ENCODE data around the gene RGS10.

Gene RGS10

DNA sequence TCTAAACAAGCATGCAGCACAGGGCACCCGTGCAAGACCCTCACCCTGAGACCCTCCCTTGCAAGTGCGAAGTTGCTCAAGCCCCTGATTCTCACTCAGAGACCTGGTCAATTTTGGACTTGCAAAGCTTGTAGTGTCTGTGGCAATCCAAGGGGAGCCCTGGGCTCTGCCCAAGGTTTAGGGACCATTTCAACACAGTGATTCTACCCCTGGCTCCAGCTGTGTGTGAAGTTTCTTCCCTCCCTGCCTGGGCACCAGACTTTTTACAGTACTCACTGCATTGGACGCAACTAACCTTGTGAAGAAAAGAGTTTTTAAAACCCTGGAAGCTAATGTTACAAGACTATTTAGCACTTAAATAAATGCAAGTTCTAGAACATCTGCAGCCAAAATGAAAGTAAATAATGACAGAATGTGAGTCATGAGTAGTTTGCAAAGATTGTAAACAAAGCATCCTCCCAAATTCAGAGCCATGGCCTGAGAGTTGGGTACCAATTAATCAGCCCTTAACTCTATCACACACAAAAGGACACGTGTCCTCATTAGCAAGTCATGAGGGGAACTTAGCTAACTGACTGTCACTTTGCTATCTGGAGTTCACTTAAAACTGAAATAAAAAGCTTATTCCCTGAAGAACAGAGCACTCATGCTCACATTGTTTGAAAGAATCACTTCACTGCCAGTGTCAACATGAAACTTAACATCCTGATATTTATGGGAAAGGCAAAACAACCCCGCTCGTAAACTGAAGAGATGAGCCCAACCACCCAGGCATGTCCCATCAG is 48.1 kb downstream of the RGS10 start (continued):
- TF ChIP-seq, protein P1, sequence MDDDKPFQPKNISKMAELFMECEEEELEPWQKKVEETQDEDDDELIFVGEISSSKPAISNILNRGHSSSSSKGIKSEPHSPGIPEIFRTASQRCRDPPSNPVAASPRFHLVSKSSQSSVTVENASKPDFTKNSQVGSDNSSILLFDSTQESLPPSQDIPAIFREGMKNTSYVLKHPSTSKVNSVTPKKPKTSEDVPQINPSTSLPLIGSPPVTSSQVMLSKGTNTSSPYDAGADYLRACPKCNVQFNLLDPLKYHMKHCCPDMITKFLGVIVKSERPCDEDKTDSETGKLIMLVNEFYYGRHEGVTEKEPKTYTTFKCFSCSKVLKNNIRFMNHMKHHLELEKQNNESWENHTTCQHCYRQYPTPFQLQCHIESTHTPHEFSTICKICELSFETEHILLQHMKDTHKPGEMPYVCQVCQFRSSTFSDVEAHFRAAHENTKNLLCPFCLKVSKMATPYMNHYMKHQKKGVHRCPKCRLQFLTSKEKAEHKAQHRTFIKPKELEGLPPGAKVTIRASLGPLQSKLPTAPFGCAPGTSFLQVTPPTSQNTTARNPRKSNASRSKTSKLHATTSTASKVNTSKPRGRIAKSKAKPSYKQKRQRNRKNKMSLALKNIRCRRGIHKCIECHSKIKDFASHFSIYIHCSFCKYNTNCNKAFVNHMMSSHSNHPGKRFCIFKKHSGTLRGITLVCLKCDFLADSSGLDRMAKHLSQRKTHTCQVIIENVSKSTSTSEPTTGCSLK (tag by site-specific recombination; IDR thresholded peaks at IDR 0.05): no peak
- TF ChIP-seq SCRT1 (tag by site-specific recombination; IDR thresholded peaks at IDR 0.05; ENCODE audit: borderline replicate concordance) (no peak), FEZF1 (tag by site-specific recombination; IDR thresholded peaks at IDR 0.05) (peak; percentile 77), ZNF404 (tag by site-specific recombination; IDR thresholded peaks at IDR 0.05) (no peak), ZNF292 (tag by site-specific recombination; IDR thresholded peaks at IDR 0.05; ENCODE audit: borderline replicate concordance, low read depth) (no peak), ZEB2 (tag by site-specific recombination; IDR thresholded peaks at IDR 0.05) (no peak)
- TF ChIP-seq, protein P2, sequence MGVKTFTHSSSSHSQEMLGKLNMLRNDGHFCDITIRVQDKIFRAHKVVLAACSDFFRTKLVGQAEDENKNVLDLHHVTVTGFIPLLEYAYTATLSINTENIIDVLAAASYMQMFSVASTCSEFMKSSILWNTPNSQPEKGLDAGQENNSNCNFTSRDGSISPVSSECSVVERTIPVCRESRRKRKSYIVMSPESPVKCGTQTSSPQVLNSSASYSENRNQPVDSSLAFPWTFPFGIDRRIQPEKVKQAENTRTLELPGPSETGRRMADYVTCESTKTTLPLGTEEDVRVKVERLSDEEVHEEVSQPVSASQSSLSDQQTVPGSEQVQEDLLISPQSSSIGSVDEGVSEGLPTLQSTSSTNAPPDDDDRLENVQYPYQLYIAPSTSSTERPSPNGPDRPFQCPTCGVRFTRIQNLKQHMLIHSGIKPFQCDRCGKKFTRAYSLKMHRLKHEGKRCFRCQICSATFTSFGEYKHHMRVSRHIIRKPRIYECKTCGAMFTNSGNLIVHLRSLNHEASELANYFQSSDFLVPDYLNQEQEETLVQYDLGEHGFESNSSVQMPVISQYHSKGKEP (tag by site-specific recombination; IDR thresholded peaks at IDR 0.05): peak; percentile 29; the same call in 1 of the 2 replicates
- TF ChIP-seq, protein P3, sequence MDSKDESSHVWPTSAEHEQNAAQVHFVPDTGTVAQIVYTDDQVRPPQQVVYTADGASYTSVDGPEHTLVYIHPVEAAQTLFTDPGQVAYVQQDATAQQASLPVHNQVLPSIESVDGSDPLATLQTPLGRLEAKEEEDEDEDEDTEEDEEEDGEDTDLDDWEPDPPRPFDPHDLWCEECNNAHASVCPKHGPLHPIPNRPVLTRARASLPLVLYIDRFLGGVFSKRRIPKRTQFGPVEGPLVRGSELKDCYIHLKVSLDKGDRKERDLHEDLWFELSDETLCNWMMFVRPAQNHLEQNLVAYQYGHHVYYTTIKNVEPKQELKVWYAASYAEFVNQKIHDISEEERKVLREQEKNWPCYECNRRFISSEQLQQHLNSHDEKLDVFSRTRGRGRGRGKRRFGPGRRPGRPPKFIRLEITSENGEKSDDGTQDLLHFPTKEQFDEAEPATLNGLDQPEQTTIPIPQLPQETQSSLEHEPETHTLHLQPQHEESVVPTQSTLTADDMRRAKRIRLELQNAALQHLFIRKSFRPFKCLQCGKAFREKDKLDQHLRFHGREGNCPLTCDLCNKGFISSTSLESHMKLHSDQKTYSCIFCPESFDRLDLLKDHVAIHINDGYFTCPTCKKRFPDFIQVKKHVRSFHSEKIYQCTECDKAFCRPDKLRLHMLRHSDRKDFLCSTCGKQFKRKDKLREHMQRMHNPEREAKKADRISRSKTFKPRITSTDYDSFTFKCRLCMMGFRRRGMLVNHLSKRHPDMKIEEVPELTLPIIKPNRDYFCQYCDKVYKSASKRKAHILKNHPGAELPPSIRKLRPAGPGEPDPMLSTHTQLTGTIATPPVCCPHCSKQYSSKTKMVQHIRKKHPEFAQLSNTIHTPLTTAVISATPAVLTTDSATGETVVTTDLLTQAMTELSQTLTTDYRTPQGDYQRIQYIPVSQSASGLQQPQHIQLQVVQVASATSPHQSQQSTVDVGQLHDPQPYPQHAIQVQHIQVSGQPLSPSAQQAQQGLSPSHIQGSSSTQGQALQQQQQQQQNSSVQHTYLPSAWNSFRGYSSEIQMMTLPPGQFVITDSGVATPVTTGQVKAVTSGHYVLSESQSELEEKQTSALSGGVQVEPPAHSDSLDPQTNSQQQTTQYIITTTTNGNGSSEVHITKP (tag by site-specific recombination; IDR thresholded peaks at IDR 0.05): peak; percentile 93
- TF ChIP-seq, protein P4, sequence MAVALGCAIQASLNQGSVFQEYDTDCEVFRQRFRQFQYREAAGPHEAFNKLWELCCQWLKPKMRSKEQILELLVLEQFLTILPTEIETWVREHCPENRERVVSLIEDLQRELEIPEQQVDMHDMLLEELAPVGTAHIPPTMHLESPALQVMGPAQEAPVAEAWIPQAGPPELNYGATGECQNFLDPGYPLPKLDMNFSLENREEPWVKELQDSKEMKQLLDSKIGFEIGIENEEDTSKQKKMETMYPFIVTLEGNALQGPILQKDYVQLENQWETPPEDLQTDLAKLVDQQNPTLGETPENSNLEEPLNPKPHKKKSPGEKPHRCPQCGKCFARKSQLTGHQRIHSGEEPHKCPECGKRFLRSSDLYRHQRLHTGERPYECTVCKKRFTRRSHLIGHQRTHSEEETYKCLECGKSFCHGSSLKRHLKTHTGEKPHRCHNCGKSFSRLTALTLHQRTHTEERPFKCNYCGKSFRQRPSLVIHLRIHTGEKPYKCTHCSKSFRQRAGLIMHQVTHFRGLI (tag by site-specific recombination; IDR thresholded peaks at IDR 0.05): peak; percentile 98

DNA sequence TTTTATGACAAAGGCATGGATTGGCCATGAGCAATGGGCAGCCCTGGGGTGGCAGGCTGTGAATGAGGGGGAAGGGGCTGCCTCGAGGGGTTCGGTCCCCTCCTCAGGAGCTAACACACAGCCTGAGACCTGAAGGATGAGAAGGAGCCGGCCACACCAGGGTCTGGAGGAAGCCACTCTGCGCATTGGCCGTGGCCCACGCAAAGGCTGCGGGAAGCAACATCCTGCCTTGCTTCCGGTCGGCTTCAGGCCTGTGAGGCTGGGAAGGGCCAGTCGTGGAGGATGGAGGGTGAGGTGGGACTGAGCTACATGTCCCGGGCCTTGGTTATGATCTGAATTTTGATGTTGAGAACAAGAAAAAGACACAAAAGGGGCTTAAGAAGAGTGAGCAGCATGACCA is 49.4 kb downstream of the RGS10 start:
- no peak overlapping the region for H3K27ac ChIP-seq (ENCODE audit: extremely low read depth, low read depth, low read length)
- TF ChIP-seq ZFP41 (tag by site-specific recombination; IDR thresholded peaks at IDR 0.05; ENCODE audit: borderline replicate concordance) (no peak), ZSCAN23 (tag by site-specific recombination; IDR thresholded peaks at IDR 0.05) (no peak), ZNF157 (tag by site-specific recombination; IDR thresholded peaks at IDR 0.05) (no peak), ZEB2 (tag by site-specific recombination; IDR thresholded peaks at IDR 0.05) (no peak)
- CTCF ChIA-PET: interaction anchor here (0.6 kb wide), 1 partner anchor 9 kb away, joined by 3 read pairs; no protein-coding TSS in a partner anchor
- no peaks in the 10 kb centered on the region for H3K9me3 ChIP-seq (ENCODE audit: control insufficient read depth, insufficient read depth, low read depth, low read length)
- no peaks in the 10 kb centered on the region for H3K36me3 ChIP-seq (ENCODE audit: control insufficient read depth in 2 of 2, insufficient read depth in 1 of 2, low read length in 2 of 2)
- H3K4me3 ChIP-seq (ENCODE audit: low read depth, low read length): no peak overlapping the region
- peaks cover 5% of the 10 kb centered on the region for H3K4me1 ChIP-seq (ENCODE audit: control insufficient read depth, insufficient read depth, low read length)
- POLR2A ChIA-PET: no interaction called here

All from HEK293 (cell line).